ENCODE data around the gene KLHL22.

DNA sequence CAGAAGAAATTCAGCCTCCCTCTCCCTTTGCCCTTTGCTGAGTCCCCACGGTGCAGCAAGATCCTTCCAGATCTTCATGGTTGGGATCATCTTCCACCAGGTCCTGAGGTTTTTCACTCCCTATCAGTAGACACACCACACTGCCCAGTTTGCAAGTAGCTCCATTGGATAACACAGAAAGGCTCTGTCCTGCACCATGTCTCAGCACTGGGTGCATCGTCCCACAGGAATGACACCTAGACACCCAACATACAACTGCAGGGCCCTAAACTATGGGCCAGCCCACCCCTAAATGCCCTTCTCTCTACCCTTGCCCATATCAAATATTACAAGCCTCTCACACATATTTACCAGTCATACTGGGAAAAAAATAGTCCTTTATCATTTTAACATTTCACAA, 9.4 kb downstream of the KLHL22 start:
- no peak for TF ChIP-seq CTCF (conservative IDR thresholded peaks at IDR 0.05; ENCODE audit: low read length)
- TF ChIP-seq EZH2phosphoT487 (IDR thresholded peaks at IDR 0.05; ENCODE audit: borderline replicate concordance): no peak

All from Loucy (cell line).